SK-N-MC (cell line): Measurements from ENCODE around the gene AZGP1.

Source experiments
- EZH2 ChIP-seq: fragments of 200-600 bp; sonication (generic); IDR thresholded peaks from one replicate; pipeline ENCODE4 v1.6.1; 2017; ENCODE audit warnings: antibody characterized with exemption
- FOXP2 ChIP-seq: optimal IDR thresholded peaks from 2 replicates; pipeline ENCODE3; 2011; ENCODE audit warnings: mild to moderate bottlenecking, moderate library complexity; ENCODE audit not compliant: insufficient read depth; ENCODE audit errors: extremely low read length, control extremely low read depth
- POLR2AphosphoS5 ChIP-seq: IDR thresholded peaks from 2 replicates; pipeline ENCODE4 v1.6.1; 2012; ENCODE audit warnings: mild to moderate bottlenecking, low read depth, low read length, borderline replicate concordance

DNA sequence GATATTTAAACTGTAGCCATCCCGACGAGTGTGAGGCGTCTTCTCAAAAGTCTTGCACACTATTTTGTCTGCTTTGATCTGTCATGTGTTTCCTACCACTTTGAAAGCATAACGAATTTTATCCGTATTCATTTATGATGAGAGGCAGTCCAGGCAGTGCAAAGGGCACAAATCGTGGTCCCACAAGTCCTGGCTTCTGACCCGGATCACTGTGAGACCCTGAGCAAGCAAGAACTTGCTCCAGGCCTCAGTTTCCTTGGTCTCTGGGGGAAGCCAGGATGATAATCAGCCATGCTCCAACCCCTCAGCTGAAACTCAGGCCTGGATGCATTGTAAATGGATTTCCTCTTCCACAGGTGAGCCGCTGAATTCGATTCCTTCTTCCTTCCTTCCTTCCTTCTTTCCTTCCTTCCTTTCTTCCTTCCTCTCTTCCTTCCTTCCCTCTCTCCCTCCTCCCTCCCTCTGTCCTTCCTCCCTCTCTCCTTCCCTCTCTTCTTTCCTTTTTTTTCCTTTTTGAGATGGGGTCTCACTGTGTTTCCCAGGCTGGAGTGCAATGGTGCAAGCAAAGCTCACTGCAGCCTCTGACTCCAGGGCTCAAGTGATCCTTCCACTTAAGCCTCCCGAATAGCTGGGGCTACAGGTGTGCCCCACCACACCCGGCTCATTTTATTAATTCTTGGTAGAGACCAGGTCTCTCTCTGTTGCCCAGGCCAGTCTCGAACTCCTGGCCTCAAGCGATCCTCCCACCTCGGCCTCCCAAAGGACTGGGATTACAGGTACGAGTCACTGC lies 21.1 kb upstream of the AZGP1 start:
- no peak for TF ChIP-seq EZH2
- TF ChIP-seq POLR2AphosphoS5 = no peak
- TF ChIP-seq FOXP2 = no peak
